GM12878 (cell line): ENCODE measurements around the gene CTSC.

ENCODE experiments used
- RB1 ChIP-seq: fragments of 450-650 bp; formaldehyde crosslinking; IDR thresholded peaks from 2 replicates; pipeline ENCODE4 v1.6.1; 2017; ENCODE audit warnings: mild to moderate bottlenecking, borderline replicate concordance
- ZBTB40 ChIP-seq: fragments of 450-650 bp; IDR thresholded peaks from 2 replicates; pipeline ENCODE4 v1.6.1; 2016; ENCODE audit warnings: mild to moderate bottlenecking, moderate library complexity, borderline replicate concordance

GRCh38 chr11:88301488-88302140, 35.9 kb downstream of the CTSC start:
- TF ChIP-seq ZBTB40 (0 out of 2 replicates have a peak, but pooled peaks have one; percentile 3), RB1 (peak; percentile 92; the same call in 1 of the 2 replicates)
